ENCODE results near the gene ZNF512. TPM values are rescaled to one million over a fixed set of nuclear protein-coding genes. Genes with fewer than 3 reads are reported as not detected.

ZNF512 gene
- total RNA-seq, 2 experiments from 2014 or later = 32.8 to 39.5 TPM

- Mint-ChIP-seq H3K27ac (no peak overlapping the region), H3K4me1 (peaks cover 9% of the 10 kb centered on the region), H3K36me3 (peaks cover 55% of the 10 kb centered on the region), H3K27me3 (no peaks in the 10 kb centered on the region), H3K4me3 (no peak overlapping the region), H3K9me3 (ENCODE audit: low read depth) (no peaks in the 10 kb centered on the region)
- no peak for DNase-seq
- ATAC-seq = peak; percentile 20
- CTCF ChIA-PET = interaction anchor here (1.2 kb wide), 1 partner anchor 29 kb away, joined by 3 read pairs; no protein-coding TSS in a partner anchor
Observed at GRCh38 chr2:27653397-27653796, 70.6 kb downstream of the ZNF512 start.

- no peaks in the 10 kb centered on the region for H3K27me3 Mint-ChIP-seq
- H3K27ac Mint-ChIP-seq = no peak overlapping the region
- no peaks in the 10 kb centered on the region for H3K9me3 Mint-ChIP-seq (ENCODE audit: low read depth)
- peaks cover 18% of the 10 kb centered on the region for H3K4me1 Mint-ChIP-seq
- H3K4me3 Mint-ChIP-seq = no peak overlapping the region
- CTCF ChIA-PET = interaction anchor here (1.9 kb wide), 1 partner anchor 28 kb away, joined by 6 read pairs; no protein-coding TSS in a partner anchor
- peaks cover 55% of the 10 kb centered on the region for H3K36me3 Mint-ChIP-seq
- ATAC-seq (no peak), DNase-seq (no peak)
Observed at GRCh38 chr2:27655155-27655951, 72.5 kb downstream of the ZNF512 start.

- ATAC-seq (no peak), DNase-seq (no peak)
- Mint-ChIP-seq H3K4me3 (peak overlapping the region; percentile 29), H3K4me1 (peaks cover 45% of the 10 kb centered on the region), H3K36me3 (peaks cover 36% of the 10 kb centered on the region), H3K27me3 (no peaks in the 10 kb centered on the region), H3K27ac (no peak overlapping the region), H3K9me3 (ENCODE audit: low read depth) (no peaks in the 10 kb centered on the region)
- CTCF ChIA-PET = interaction anchor here (8.3 kb wide), 1 partner anchor 22 kb away, joined by 81 read pairs; no protein-coding TSS in a partner anchor
Observed at GRCh38 chr2:27661371-27661770, 78.5 kb downstream of the ZNF512 start.

- Mint-ChIP-seq H3K36me3 (peaks cover 42% of the 10 kb centered on the region), H3K4me1 (peaks cover 47% of the 10 kb centered on the region)
- ATAC-seq = peak; percentile 86
Observed at GRCh38 chr2:27663285-27664153, 80.7 kb downstream of the ZNF512 start, which contains the start of the genes SLC4A1AP and SUPT7L. Gene SLC4A1AP (plus strand): TSS chr2:27663889. CDS start chr2:27663915, 26 bp downstream. Gene SUPT7L (minus strand): TSS chr2:27663614. CDS start chr2:27662192, 1,422 bp downstream.

GRCh38 chr2:27664154-27664574 lies 81.3 kb downstream of the ZNF512 start:
- H3K9me3 Mint-ChIP-seq (ENCODE audit: low read depth) = no peaks in the 10 kb centered on the region
- peak overlapping the region; percentile 92 for H3K4me3 Mint-ChIP-seq
- H3K27me3 Mint-ChIP-seq = no peaks in the 10 kb centered on the region
- CTCF ChIA-PET = interaction anchor here (1.4 to 8.3 kb wide), 2 partner anchors 19 to 35 kb away, joined by 3 to 81 read pairs; partner anchors contain the start of genes CCDC121 and GPN1
- peak overlapping the region; percentile 100 for H3K27ac Mint-ChIP-seq
- ATAC-seq (peak; percentile 11), DNase-seq (no peak)
- H3K36me3 Mint-ChIP-seq = peaks cover 49% of the 10 kb centered on the region
- peaks cover 45% of the 10 kb centered on the region for H3K4me1 Mint-ChIP-seq

More at GRCh38 chr2:27663285-27664153, 80.7 kb downstream of the ZNF512 start, which contains the start of the genes SLC4A1AP and SUPT7L:
- H3K27me3 Mint-ChIP-seq = no peaks in the 10 kb centered on the region
- peak; percentile 82 for DNase-seq
- CTCF ChIA-PET = interaction anchor here (0.9 to 8.3 kb wide), 3 partner anchors 12 to 35 kb away, joined by 3 to 81 read pairs (median 3); partner anchors contain the start of genes CCDC121 and GPN1
- peak within 1 kb of the TSS; percentile 92 for H3K4me3 Mint-ChIP-seq
- no peaks in the 10 kb centered on the region for H3K9me3 Mint-ChIP-seq (ENCODE audit: low read depth)
- H3K27ac Mint-ChIP-seq = peak within 1 kb of the TSS; percentile 100

GRCh38 chr2:27664622-27665363 lies 82.0 kb downstream of the ZNF512 start:
- Mint-ChIP-seq H3K36me3 (peaks cover 46% of the 10 kb centered on the region), H3K9me3 (ENCODE audit: low read depth) (no peaks in the 10 kb centered on the region), H3K27me3 (no peaks in the 10 kb centered on the region), H3K27ac (peak overlapping the region; percentile 100), H3K4me1 (peaks cover 40% of the 10 kb centered on the region), H3K4me3 (peak overlapping the region; percentile 92)
- ATAC-seq = no peak
- CTCF ChIA-PET = interaction anchor here (8.3 kb wide), 1 partner anchor 18 kb away, joined by 81 read pairs; no protein-coding TSS in a partner anchor
- DNase-seq = no peak

- Mint-ChIP-seq H3K4me1 (peaks cover 24% of the 10 kb centered on the region), H3K4me3 (no peak overlapping the region), H3K9me3 (ENCODE audit: low read depth) (no peaks in the 10 kb centered on the region), H3K27me3 (no peaks in the 10 kb centered on the region), H3K27ac (no peak overlapping the region), H3K36me3 (peaks cover 36% of the 10 kb centered on the region)
- DNase-seq = no peak
- CTCF ChIA-PET = interaction anchor here (8.3 kb wide), 1 partner anchor 15 kb away, joined by 81 read pairs; no protein-coding TSS in a partner anchor
- ATAC-seq = no peak
Observed at GRCh38 chr2:27667446-27667845, 84.6 kb downstream of the ZNF512 start.

- Mint-ChIP-seq H3K27me3 (no peaks in the 10 kb centered on the region), H3K27ac (no peak overlapping the region), H3K4me3 (no peak overlapping the region), H3K4me1 (peaks cover 4% of the 10 kb centered on the region), H3K36me3 (peaks cover 41% of the 10 kb centered on the region), H3K9me3 (ENCODE audit: low read depth) (no peaks in the 10 kb centered on the region)
- ATAC-seq (no peak), DNase-seq (no peak)
- CTCF ChIA-PET = interaction anchor here (1.0 kb wide), 1 partner anchor 12 kb away, joined by 6 read pairs; no protein-coding TSS in a partner anchor
Observed at GRCh38 chr2:27671235-27671634, 88.4 kb downstream of the ZNF512 start.

Other genes with a start within 250 kb of the ZNF512 start
- 10 to 100 TPM; 54.6 to 67.6 TPM for gene GTF3C2, start 226.3 kb upstream of the ZNF512 start, total RNA-seq
- gene EIF2B4, start 212.7 kb upstream of the ZNF512 start, total RNA-seq = 10 to 100 TPM; 38.6 to 43.1 TPM
- 100 to 1,000 TPM; 101 to 125 TPM for gene SNX17, start 212.4 kb upstream of the ZNF512 start, total RNA-seq
- gene ZNF513, start 202.3 kb upstream of the ZNF512 start, total RNA-seq = 10 to 100 TPM; 12.7 to 15.4 TPM
- gene PPM1G, start 173.5 kb upstream of the ZNF512 start, total RNA-seq = 100 to 1,000 TPM; 136 to 159 TPM
- 100 to 1,000 TPM in 1 of 2 experiments, 10 to 100 TPM in 1; 88.5 to 103 TPM for gene NRBP1, start 154.4 kb upstream of the ZNF512 start, total RNA-seq
- 1 to 10 TPM; 4.5 to 6.4 TPM for gene KRTCAP3, start 140.7 kb upstream of the ZNF512 start, total RNA-seq
- 10 to 100 TPM; 11.5 to 15.7 TPM for gene IFT172, start 93.3 kb upstream of the ZNF512 start, total RNA-seq
- under 1 TPM in 1 of 2 experiments, not detected in 1; 0.14 TPM for gene FNDC4, start 87.8 kb upstream of the ZNF512 start, total RNA-seq
- not detected for gene GCKR, start 86.2 kb upstream of the ZNF512 start, total RNA-seq
- 1 to 10 TPM in 1 of 2 experiments, under 1 TPM in 1; 0.98 to 1.5 TPM for gene CCDC121, start 46.0 kb downstream of the ZNF512 start, total RNA-seq
- gene GPN1, start 46.0 kb downstream of the ZNF512 start, total RNA-seq = 10 to 100 TPM; 36.9 to 50.9 TPM
- gene SUPT7L, start 80.6 kb downstream of the ZNF512 start, total RNA-seq = 10 to 100 TPM; 34.8 to 39.7 TPM
- gene SLC4A1AP, start 80.8 kb downstream of the ZNF512 start, total RNA-seq = 10 to 100 TPM; 27.8 to 28.2 TPM
- 10 to 100 TPM; 49.0 to 62.0 TPM for gene MRPL33, start 188.7 kb downstream of the ZNF512 start, total RNA-seq

Measured in activated CD8-positive, alpha-beta memory T cell treated with anti-CD3 and anti-CD28 coated beads, Interleukin-2, amount 10 ng/mL, durations not matched to agents 7 days and 5 days (primary cell).